ENCODE data around the gene ZFYVE19. TPM values are rescaled to one million over a fixed set of nuclear protein-coding genes. Genes with fewer than 3 reads are reported as not detected.

The ZFYVE19 gene
- total and polyA plus RNA-seq, 2 of the 13 experiments (the other 11 are each of a cell fraction or from before 2014, with no cell fraction given), result 23.3 to 44.0 TPM

DNA sequence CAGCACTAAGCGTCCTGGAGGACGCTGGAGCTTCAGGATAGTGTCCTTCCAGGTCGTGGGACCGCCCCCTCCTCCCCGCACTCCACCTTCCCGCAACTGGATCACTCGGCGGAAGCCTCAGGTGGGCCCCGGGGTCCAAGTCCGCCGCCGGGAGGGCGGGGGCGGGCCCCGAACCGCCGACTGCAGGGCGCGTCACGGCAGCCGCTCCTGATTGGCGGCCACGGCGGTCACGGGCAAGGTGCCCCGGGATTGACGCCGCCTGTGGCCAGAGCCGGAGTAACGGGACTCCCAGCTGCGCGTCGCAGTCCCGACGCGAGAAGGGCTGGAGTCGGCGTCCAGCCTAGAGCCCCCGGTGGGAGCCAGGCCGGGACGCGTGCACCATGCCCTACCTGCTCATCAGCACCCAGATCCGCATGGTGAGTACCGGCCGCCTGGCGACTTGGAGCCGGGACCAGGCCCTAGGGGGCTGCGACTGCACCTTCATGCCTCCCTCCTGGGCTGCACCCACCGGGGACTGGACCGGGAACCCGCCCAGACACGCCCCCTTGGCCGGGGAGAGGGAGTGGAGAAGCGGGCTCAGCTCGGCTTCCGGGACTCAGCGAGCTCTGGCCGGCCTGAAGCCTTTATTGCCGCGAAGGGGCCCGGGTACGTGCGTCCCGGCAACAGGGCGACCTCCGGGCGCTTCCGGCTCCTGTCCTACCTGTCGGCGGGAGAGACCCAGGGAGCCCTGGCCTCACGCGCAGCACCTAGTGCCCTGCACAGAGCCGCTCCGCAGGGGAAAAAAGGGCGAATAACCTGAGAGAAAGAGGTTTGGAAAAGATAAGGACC lies 42.9 kb upstream of the ZFYVE19 start, which contains the start of gene GCHFR (continued):
- TF ChIP-seq NCOA5 (CRISPR knock-in tag; IDR thresholded peaks at IDR 0.05), result no peak
- no peak; the same call in 1 of the 2 replicates for TF ChIP-seq CBX5 (CRISPR knock-in tag; IDR thresholded peaks at IDR 0.05; ENCODE audit: borderline replicate concordance)
- TF ChIP-seq, protein P1, sequence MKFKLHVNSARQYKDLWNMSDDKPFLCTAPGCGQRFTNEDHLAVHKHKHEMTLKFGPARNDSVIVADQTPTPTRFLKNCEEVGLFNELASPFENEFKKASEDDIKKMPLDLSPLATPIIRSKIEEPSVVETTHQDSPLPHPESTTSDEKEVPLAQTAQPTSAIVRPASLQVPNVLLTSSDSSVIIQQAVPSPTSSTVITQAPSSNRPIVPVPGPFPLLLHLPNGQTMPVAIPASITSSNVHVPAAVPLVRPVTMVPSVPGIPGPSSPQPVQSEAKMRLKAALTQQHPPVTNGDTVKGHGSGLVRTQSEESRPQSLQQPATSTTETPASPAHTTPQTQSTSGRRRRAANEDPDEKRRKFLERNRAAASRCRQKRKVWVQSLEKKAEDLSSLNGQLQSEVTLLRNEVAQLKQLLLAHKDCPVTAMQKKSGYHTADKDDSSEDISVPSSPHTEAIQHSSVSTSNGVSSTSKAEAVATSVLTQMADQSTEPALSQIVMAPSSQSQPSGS (CRISPR knock-in tag; IDR thresholded peaks at IDR 0.05), result 0 out of 2 replicates have a peak, but pooled peaks have one; percentile 22
- TF ChIP-seq ZNF205 (CRISPR knock-in tag; IDR thresholded peaks at IDR 0.05), result peak; percentile 72; the same call in 1 of the 2 replicates
- TF ChIP-seq, protein P2, sequence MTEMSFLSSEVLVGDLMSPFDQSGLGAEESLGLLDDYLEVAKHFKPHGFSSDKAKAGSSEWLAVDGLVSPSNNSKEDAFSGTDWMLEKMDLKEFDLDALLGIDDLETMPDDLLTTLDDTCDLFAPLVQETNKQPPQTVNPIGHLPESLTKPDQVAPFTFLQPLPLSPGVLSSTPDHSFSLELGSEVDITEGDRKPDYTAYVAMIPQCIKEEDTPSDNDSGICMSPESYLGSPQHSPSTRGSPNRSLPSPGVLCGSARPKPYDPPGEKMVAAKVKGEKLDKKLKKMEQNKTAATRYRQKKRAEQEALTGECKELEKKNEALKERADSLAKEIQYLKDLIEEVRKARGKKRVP (CRISPR knock-in tag; IDR thresholded peaks at IDR 0.05), result no peak
- TF ChIP-seq ZNF235 (CRISPR knock-in tag; IDR thresholded peaks at IDR 0.05; ENCODE audit: borderline replicate concordance), result 0 out of 2 replicates have a peak, but pooled peaks have one; percentile 77
- TF ChIP-seq ZNF264 (CRISPR knock-in tag; IDR thresholded peaks at IDR 0.05), result no peak
- TF ChIP-seq NR2C2 (CRISPR knock-in tag; IDR thresholded peaks at IDR 0.05; ENCODE audit: borderline replicate concordance), result peak; percentile 61; the same call in 1 of the 2 replicates
- TF ChIP-seq AKAP8 (CRISPR knock-in tag; IDR thresholded peaks at IDR 0.05), result peak; percentile 97
- TF ChIP-seq SKI (IDR thresholded peaks at IDR 0.05; ENCODE audit: partially characterized antibody), result peak; percentile 42
- TF ChIP-seq ZNF83 (CRISPR knock-in tag; IDR thresholded peaks at IDR 0.05; ENCODE audit: borderline replicate concordance), result peak; percentile 87; the same call in 1 of the 2 replicates
- TF ChIP-seq, protein P3, sequence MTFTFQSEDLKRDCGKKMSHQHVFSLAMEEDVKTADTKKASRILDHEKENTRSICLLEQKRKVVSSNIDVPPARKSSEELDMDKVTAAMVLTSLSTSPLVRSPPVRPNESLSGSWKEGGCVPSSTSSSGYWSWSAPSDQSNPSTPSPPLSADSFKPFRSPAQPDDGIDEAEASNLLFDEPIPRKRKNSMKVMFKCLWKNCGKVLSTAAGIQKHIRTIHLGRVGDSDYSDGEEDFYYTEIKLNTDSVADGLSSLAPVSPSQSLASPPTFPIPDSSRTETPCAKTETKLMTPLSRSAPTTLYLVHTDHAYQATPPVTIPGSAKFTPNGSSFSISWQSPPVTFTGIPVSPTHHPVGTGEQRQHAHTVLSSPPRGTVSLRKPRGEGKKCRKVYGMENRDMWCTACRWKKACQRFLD (CRISPR knock-in tag; IDR thresholded peaks at IDR 0.05; ENCODE audit: borderline replicate concordance), result no peak
- TF ChIP-seq MYC (CRISPR knock-in tag; IDR thresholded peaks at IDR 0.05; ENCODE audit: borderline replicate concordance), result no peak; the same call in none of the 2 replicates
- no peak for TF ChIP-seq HOXA7 (CRISPR knock-in tag; IDR thresholded peaks at IDR 0.05)
- no peak; the same call in 1 of the 2 replicates for TF ChIP-seq ZNF337 (CRISPR knock-in tag; IDR thresholded peaks at IDR 0.05; ENCODE audit: borderline replicate concordance, low read depth)
- no peak; the same call in 1 of the 2 replicates for TF ChIP-seq ZNF790 (CRISPR knock-in tag; IDR thresholded peaks at IDR 0.05; ENCODE audit: borderline replicate concordance)
- no peak; the same call in 1 of the 2 replicates for TF ChIP-seq ZNF570 (CRISPR knock-in tag; IDR thresholded peaks at IDR 0.05; ENCODE audit: borderline replicate concordance)
- TF ChIP-seq NFE2L1 (CRISPR knock-in tag; IDR thresholded peaks at IDR 0.05; ENCODE audit: borderline replicate concordance), result no peak; the same call in 1 of the 2 replicates
- TF ChIP-seq, protein P4, sequence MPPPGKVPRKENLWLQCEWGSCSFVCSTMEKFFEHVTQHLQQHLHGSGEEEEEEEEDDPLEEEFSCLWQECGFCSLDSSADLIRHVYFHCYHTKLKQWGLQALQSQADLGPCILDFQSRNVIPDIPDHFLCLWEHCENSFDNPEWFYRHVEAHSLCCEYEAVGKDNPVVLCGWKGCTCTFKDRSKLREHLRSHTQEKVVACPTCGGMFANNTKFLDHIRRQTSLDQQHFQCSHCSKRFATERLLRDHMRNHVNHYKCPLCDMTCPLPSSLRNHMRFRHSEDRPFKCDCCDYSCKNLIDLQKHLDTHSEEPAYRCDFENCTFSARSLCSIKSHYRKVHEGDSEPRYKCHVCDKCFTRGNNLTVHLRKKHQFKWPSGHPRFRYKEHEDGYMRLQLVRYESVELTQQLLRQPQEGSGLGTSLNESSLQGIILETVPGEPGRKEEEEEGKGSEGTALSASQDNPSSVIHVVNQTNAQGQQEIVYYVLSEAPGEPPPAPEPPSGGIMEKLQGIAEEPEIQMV (CRISPR knock-in tag; IDR thresholded peaks at IDR 0.05; ENCODE audit: low read depth), result peak; percentile 38; the same call in 1 of the 2 replicates
- TF ChIP-seq ZNF788 (CRISPR knock-in tag; IDR thresholded peaks at IDR 0.05; ENCODE audit: borderline replicate concordance), result no peak; the same call in 1 of the 2 replicates
- TF ChIP-seq ZFP36L1 (CRISPR knock-in tag; IDR thresholded peaks at IDR 0.05), result peak; percentile 30
- TF ChIP-seq MAZ (IDR thresholded peaks at IDR 0.05; ENCODE audit: borderline replicate concordance, low read depth, low read length), result peak; percentile 60; the same call in 1 of the 2 replicates
- peak; percentile 89 for TF ChIP-seq MAZ (CRISPR knock-in tag; IDR thresholded peaks at IDR 0.05; ENCODE audit: low read depth)

Data from HepG2 (cell line).